Tibial nerve (tissue), 4 donors: Measurements from ENCODE around the gene PLCG1. TPM values are rescaled to one million over a fixed set of nuclear protein-coding genes. Genes with fewer than 3 reads are reported as not detected.
"Not testable (repeated sequence)": the region's sequence is repeated elsewhere in the genome, so short reads cannot be mapped to it uniquely, and the experiment has no call there.

Source experiments
- DNase-seq, 2 donors: peaks; one replicate each; pipeline ENCODE4 v3.0.0-alpha.2; 2019; ENCODE audit warnings: low spot score in 2 of 2
- H3K27ac ChIP-seq, 4 donors: fragments of 200-600 bp; sonication (generic) in 3 of 4; one replicate each; pipeline ENCODE4 v1.5.1; 2017 to 2019; ENCODE audit warnings: mild to moderate bottlenecking in 1 of 4
- H3K27me3 ChIP-seq, 2 donors: fragments of 200-600 bp; sonication (generic) in 1 of 2; one replicate each; pipeline versions ENCODE4 v1.5.1 to v1.6.0; 2017 to 2019
- H3K36me3 ChIP-seq, 3 donors: fragments of 200-600 bp; sonication (generic); one replicate each; pipeline ENCODE4 v1.5.1; 2018 to 2019
- H3K4me1 ChIP-seq, 4 donors: fragments of 200-600 bp; sonication (generic) in 3 of 4; one replicate each; pipeline ENCODE4 v1.5.1; 2017 to 2019
- H3K4me3 ChIP-seq, 4 donors: fragments of 200-600 bp; sonication (generic) in 3 of 4; one replicate each; pipeline ENCODE4 v1.5.1; 2017 to 2019; ENCODE audit warnings: mild to moderate bottlenecking in 1 of 4, moderate library complexity in 1 of 4
- H3K9me3 ChIP-seq, 4 donors: fragments of 200-600 bp; sonication (generic) in 3 of 4; one replicate each; pipeline ENCODE4 v1.5.1; 2017 to 2019
- CTCF ChIP-seq, 5 experiments: fragments of 200-600 bp in 3 of 5; fragments of 450-650 bp in 2 of 5; sonication (generic) in 3 of 5; IDR thresholded peaks; one replicate each; pipeline ENCODE4 v1.5.1; 2016 to 2019; ENCODE audit warnings: antibody characterized with exemption in 5 of 5, mild to moderate bottlenecking in 3 of 5, moderate library complexity in 2 of 5
- EP300 ChIP-seq, 2 donors: sonication (generic); formaldehyde crosslinking; IDR thresholded peaks; one replicate each; pipeline ENCODE4 v1.6.1; 2017; ENCODE audit warnings: antibody characterized with exemption in 2 of 2, mild to moderate bottlenecking in 1 of 2
- POLR2A ChIP-seq, 2 donors: fragments of 450-650 bp; IDR thresholded peaks; one replicate each; pipeline ENCODE4 v1.6.1; 2017; ENCODE audit warnings: antibody characterized with exemption in 2 of 2, mild to moderate bottlenecking in 2 of 2, moderate library complexity in 2 of 2
- whole genome bisulfite sequencing, 2 donors: methylation state at CpG; one replicate each; pipeline ENCODE4 v1.1.5; 2018; 5-methylcytosine and 5-hydroxymethylcytosine counted together
- total RNA-seq, 4 donors: library from RNA; depleted of rRNA; stranded (reverse); fragments of >200 nt; gene quantifications; one replicate each; pipeline ENCODE4 v1.1.0, GENCODE V29; 2016

The PLCG1 gene
- total RNA-seq, 4 donors from 2014 or later, result 127 to 165 (median 144) TPM

GRCh38 chr20:41116282-41116956, 20.9 kb upstream of the PLCG1 start:
- H3K27ac ChIP-seq, result no peak overlapping the region
- peaks cover 0 to 6% (median 0%) of the 10 kb centered on the region in 4 donors for H3K4me1 ChIP-seq
- no peaks in the 10 kb centered on the region for H3K9me3 ChIP-seq
- H3K27me3 ChIP-seq, result no peaks in the 10 kb centered on the region
- DNase-seq, result no peak
- TF ChIP-seq POLR2A (IDR thresholded peaks at IDR 0.05) (no peak), CTCF (IDR thresholded peaks at IDR 0.05) (no peak), EP300 (IDR thresholded peaks at IDR 0.05) (no peak)
- 93% methylated on average over 6 of the region's 6 CpGs for WGBS, 2 donors
- H3K4me3 ChIP-seq, result no peak overlapping the region
- H3K36me3 ChIP-seq, result peaks cover 5 to 94% (median 45%) of the 10 kb centered on the region in 3 donors

GRCh38 chr20:41118159-41118558, 19.2 kb upstream of the PLCG1 start:
- not testable (repeated sequence) for H3K27me3 ChIP-seq, H3K4me3 ChIP-seq, H3K27ac ChIP-seq, DNase-seq, H3K4me1 ChIP-seq, H3K9me3 ChIP-seq
- 79 to 85% methylated on average over 6 of the region's 6 CpGs for WGBS, 2 donors
- TF ChIP-seq CTCF (IDR thresholded peaks at IDR 0.05), result peak in 1 of 5 experiments; percentile 2
- peaks cover 5 to 96% (median 54%) of the 10 kb centered on the region in 3 donors for H3K36me3 ChIP-seq

GRCh38 chr20:41118632-41119031, 18.7 kb upstream of the PLCG1 start:
- no peak for TF ChIP-seq POLR2A (IDR thresholded peaks at IDR 0.05)
- TF ChIP-seq CTCF (IDR thresholded peaks at IDR 0.05), result no peak
- TF ChIP-seq EP300 (IDR thresholded peaks at IDR 0.05), result no peak
- no peak for DNase-seq
- Histone ChIP-seq H3K4me1 (peaks cover 0 to 6% (median 0%) of the 10 kb centered on the region in 4 donors), H3K4me3 (no peak overlapping the region), H3K36me3 (peaks cover 5 to 96% (median 54%) of the 10 kb centered on the region in 3 donors), H3K27me3 (no peaks in the 10 kb centered on the region), H3K27ac (no peak overlapping the region), H3K9me3 (no peaks in the 10 kb centered on the region)
- WGBS, 2 donors, result 79 to 83% methylated on average over 3 of the region's 3 CpGs

GRCh38 chr20:41119614-41120561, 17.5 kb upstream of the PLCG1 start:
- TF ChIP-seq EP300 (IDR thresholded peaks at IDR 0.05), result peak in 1 of 2 donors; percentile 19
- no peak for TF ChIP-seq POLR2A (IDR thresholded peaks at IDR 0.05)
- TF ChIP-seq CTCF (IDR thresholded peaks at IDR 0.05), result no peak
- 50 to 64% methylated on average over 7 of the region's 7 CpGs for WGBS, 2 donors
- no peak for DNase-seq
- Histone ChIP-seq H3K27me3 (no peaks in the 10 kb centered on the region), H3K27ac (peak overlapping the region in 2 of 4 donors; percentile 57 to 67), H3K4me3 (no peak overlapping the region), H3K9me3 (no peaks in the 10 kb centered on the region), H3K4me1 (peaks cover 0 to 6% (median 0%) of the 10 kb centered on the region in 4 donors), H3K36me3 (peaks cover 0 to 96% (median 44%) of the 10 kb centered on the region in 3 donors)

GRCh38 chr20:41121399-41121798, 15.9 kb upstream of the PLCG1 start:
- no peaks in the 10 kb centered on the region for H3K9me3 ChIP-seq
- H3K4me3 ChIP-seq, result no peak overlapping the region
- H3K36me3 ChIP-seq, result peaks cover 0 to 96% (median 29%) of the 10 kb centered on the region in 3 donors
- no peak for DNase-seq
- H3K4me1 ChIP-seq, result peaks cover 0 to 6% (median 0%) of the 10 kb centered on the region in 4 donors
- TF ChIP-seq POLR2A (IDR thresholded peaks at IDR 0.05), result no peak
- 94 to 96% methylated on average over 3 of the region's 3 CpGs for WGBS, 2 donors
- H3K27me3 ChIP-seq, result no peaks in the 10 kb centered on the region
- no peak overlapping the region for H3K27ac ChIP-seq
